Measurements from ENCODE around the gene FAM110D. TPM values are rescaled to one million over a fixed set of nuclear protein-coding genes. Genes with fewer than 3 reads are reported as not detected.

The FAM110D gene
- total and polyA plus RNA-seq, 2 experiments from 2014 or later, result 0.24 to 0.39 TPM

GRCh38 chr1:26181586-26182382 is 22.9 kb downstream of the FAM110D start:
- Histone ChIP-seq H3K36me3 (ENCODE audit: insufficient read depth) (no peaks in the 10 kb centered on the region), H3K79me2 (replicated peaks; ENCODE audit: insufficient read depth) (no peaks in the 10 kb centered on the region), H3K4me2 (no peak overlapping the region), H3F3A (replicated peaks; ENCODE audit: low read depth) (peaks cover 3% of the 10 kb centered on the region; the same call in 1 of the 2 replicates), H2AFZ (no peak overlapping the region), H3K4me3 (no peak overlapping the region), H3K27me3 (ENCODE audit: insufficient read depth) (no peaks in the 10 kb centered on the region), H4K20me1 (replicated peaks; ENCODE audit: insufficient read depth) (no peaks in the 10 kb centered on the region; the same call in 1 of the 2 replicates), H3K4me1 (ENCODE audit: insufficient read depth) (no peaks in the 10 kb centered on the region; the same call in 1 of the 2 replicates), H3K9me2 (ENCODE audit: insufficient read depth) (no peaks in the 10 kb centered on the region), H3K27ac (ENCODE audit: low read depth) (no peak overlapping the region)
- ATAC-seq, result no peak
- Mint-ChIP-seq H3K27ac (no peak overlapping the region), H3K36me3 (ENCODE audit: low read depth) (peaks cover 10% of the 10 kb centered on the region), H3K4me3 (no peak overlapping the region), H3K4me1 (peaks cover 10% of the 10 kb centered on the region; the same call in 2 of the 3 replicates), H3K27me3 (ENCODE audit: insufficient read depth, low read depth, poor library complexity) (peaks cover 9% of the 10 kb centered on the region), H3K9me3 (no peaks in the 10 kb centered on the region)
- DNase-seq (ENCODE audit: low spot score), result no peak
- TF ChIP-seq, protein P1, sequence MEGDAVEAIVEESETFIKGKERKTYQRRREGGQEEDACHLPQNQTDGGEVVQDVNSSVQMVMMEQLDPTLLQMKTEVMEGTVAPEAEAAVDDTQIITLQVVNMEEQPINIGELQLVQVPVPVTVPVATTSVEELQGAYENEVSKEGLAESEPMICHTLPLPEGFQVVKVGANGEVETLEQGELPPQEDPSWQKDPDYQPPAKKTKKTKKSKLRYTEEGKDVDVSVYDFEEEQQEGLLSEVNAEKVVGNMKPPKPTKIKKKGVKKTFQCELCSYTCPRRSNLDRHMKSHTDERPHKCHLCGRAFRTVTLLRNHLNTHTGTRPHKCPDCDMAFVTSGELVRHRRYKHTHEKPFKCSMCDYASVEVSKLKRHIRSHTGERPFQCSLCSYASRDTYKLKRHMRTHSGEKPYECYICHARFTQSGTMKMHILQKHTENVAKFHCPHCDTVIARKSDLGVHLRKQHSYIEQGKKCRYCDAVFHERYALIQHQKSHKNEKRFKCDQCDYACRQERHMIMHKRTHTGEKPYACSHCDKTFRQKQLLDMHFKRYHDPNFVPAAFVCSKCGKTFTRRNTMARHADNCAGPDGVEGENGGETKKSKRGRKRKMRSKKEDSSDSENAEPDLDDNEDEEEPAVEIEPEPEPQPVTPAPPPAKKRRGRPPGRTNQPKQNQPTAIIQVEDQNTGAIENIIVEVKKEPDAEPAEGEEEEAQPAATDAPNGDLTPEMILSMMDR (conservative IDR thresholded peaks at IDR 0.05; ENCODE audit: low read depth in 2 of 2), result no peak
- TF ChIP-seq ETS1 (IDR thresholded peaks at IDR 0.05) (no peak), JUNB (IDR thresholded peaks at IDR 0.05; ENCODE audit: unreplicated experiment) (no peak), EZH2phosphoT487 (IDR thresholded peaks at IDR 0.05; ENCODE audit: unreplicated experiment) (no peak), EZH2 (IDR thresholded peaks at IDR 0.05; ENCODE audit: low read depth, unreplicated experiment) (no peak), ZNF114 (CRISPR knock-in tag; IDR thresholded peaks at IDR 0.05) (no peak), STAT1 (IDR thresholded peaks at IDR 0.05; ENCODE audit: unreplicated experiment) (no peak), CREB1 (CRISPR knock-in tag; IDR thresholded peaks at IDR 0.05; ENCODE audit: low read depth) (no peak), ZNF331 (CRISPR knock-in tag; IDR thresholded peaks at IDR 0.05; ENCODE audit: low read depth) (no peak), NANOG (IDR thresholded peaks at IDR 0.05; ENCODE audit: borderline replicate concordance) (no peak), POLR2AphosphoS5 (IDR thresholded peaks at IDR 0.05; ENCODE audit: low read depth) (no peak)
- TF ChIP-seq, protein P2, sequence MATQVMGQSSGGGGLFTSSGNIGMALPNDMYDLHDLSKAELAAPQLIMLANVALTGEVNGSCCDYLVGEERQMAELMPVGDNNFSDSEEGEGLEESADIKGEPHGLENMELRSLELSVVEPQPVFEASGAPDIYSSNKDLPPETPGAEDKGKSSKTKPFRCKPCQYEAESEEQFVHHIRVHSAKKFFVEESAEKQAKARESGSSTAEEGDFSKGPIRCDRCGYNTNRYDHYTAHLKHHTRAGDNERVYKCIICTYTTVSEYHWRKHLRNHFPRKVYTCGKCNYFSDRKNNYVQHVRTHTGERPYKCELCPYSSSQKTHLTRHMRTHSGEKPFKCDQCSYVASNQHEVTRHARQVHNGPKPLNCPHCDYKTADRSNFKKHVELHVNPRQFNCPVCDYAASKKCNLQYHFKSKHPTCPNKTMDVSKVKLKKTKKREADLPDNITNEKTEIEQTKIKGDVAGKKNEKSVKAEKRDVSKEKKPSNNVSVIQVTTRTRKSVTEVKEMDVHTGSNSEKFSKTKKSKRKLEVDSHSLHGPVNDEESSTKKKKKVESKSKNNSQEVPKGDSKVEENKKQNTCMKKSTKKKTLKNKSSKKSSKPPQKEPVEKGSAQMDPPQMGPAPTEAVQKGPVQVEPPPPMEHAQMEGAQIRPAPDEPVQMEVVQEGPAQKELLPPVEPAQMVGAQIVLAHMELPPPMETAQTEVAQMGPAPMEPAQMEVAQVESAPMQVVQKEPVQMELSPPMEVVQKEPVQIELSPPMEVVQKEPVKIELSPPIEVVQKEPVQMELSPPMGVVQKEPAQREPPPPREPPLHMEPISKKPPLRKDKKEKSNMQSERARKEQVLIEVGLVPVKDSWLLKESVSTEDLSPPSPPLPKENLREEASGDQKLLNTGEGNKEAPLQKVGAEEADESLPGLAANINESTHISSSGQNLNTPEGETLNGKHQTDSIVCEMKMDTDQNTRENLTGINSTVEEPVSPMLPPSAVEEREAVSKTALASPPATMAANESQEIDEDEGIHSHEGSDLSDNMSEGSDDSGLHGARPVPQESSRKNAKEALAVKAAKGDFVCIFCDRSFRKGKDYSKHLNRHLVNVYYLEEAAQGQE (IDR thresholded peaks at IDR 0.05; ENCODE audit: unreplicated experiment), result no peak
- TF ChIP-seq, protein P3, sequence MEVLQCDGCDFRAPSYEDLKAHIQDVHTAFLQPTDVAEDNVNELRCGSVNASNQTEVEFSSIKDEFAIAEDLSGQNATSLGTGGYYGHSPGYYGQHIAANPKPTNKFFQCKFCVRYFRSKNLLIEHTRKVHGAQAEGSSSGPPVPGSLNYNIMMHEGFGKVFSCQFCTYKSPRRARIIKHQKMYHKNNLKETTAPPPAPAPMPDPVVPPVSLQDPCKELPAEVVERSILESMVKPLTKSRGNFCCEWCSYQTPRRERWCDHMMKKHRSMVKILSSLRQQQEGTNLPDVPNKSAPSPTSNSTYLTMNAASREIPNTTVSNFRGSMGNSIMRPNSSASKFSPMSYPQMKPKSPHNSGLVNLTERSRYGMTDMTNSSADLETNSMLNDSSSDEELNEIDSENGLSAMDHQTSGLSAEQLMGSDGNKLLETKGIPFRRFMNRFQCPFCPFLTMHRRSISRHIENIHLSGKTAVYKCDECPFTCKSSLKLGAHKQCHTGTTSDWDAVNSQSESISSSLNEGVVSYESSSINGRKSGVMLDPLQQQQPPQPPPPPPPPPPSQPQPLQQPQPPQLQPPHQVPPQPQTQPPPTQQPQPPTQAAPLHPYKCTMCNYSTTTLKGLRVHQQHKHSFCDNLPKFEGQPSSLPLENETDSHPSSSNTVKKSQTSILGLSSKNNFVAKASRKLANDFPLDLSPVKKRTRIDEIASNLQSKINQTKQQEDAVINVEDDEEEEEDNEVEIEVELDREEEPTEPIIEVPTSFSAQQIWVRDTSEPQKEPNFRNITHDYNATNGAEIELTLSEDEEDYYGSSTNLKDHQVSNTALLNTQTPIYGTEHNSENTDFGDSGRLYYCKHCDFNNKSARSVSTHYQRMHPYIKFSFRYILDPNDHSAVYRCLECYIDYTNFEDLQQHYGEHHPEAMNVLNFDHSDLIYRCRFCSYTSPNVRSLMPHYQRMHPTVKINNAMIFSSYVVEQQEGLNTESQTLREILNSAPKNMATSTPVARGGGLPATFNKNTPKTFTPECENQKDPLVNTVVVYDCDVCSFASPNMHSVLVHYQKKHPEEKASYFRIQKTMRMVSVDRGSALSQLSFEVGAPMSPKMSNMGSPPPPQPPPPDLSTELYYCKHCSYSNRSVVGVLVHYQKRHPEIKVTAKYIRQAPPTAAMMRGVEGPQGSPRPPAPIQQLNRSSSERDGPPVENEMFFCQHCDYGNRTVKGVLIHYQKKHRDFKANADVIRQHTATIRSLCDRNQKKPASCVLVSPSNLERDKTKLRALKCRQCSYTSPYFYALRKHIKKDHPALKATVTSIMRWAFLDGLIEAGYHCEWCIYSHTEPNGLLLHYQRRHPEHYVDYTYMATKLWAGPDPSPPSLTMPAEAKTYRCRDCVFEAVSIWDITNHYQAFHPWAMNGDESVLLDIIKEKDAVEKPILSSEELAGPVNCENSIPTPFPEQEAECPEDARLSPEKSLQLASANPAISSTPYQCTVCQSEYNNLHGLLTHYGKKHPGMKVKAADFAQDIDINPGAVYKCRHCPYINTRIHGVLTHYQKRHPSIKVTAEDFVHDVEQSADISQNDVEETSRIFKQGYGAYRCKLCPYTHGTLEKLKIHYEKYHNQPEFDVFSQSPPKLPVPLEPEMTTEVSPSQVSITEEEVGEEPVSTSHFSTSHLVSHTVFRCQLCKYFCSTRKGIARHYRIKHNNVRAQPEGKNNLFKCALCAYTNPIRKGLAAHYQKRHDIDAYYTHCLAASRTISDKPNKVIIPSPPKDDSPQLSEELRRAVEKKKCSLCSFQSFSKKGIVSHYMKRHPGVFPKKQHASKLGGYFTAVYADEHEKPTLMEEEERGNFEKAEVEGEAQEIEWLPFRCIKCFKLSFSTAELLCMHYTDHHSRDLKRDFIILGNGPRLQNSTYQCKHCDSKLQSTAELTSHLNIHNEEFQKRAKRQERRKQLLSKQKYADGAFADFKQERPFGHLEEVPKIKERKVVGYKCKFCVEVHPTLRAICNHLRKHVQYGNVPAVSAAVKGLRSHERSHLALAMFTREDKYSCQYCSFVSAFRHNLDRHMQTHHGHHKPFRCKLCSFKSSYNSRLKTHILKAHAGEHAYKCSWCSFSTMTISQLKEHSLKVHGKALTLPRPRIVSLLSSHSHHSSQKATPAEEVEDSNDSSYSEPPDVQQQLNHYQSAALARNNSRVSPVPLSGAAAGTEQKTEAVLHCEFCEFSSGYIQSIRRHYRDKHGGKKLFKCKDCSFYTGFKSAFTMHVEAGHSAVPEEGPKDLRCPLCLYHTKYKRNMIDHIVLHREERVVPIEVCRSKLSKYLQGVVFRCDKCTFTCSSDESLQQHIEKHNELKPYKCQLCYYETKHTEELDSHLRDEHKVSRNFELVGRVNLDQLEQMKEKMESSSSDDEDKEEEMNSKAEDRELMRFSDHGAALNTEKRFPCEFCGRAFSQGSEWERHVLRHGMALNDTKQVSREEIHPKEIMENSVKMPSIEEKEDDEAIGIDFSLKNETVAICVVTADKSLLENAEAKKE (CRISPR knock-in tag; IDR thresholded peaks at IDR 0.05), result no peak
